Ishikawa (cell line): ENCODE results near the gene VEGFD.

Experiments used
- CEBPB ChIP-seq: IDR thresholded peaks from 2 replicates; pipeline ENCODE4 v1.6.1; 2012
- CREB1 ChIP-seq: IDR thresholded peaks from 2 replicates; pipeline ENCODE4 v1.6.1; 2012; ENCODE audit warnings: low read depth
- EGR1 ChIP-seq: IDR thresholded peaks from 2 replicates; pipeline ENCODE4 v1.6.1; 2012
- EP300 ChIP-seq: IDR thresholded peaks from 2 replicates; pipeline ENCODE4 v1.6.1; 2012; ENCODE audit warnings: borderline replicate concordance
- FOXM1 ChIP-seq: IDR thresholded peaks from 2 replicates; pipeline ENCODE4 v1.6.1; 2012; ENCODE audit warnings: low read depth, borderline replicate concordance
- MAX ChIP-seq: IDR thresholded peaks from 2 replicates; pipeline ENCODE4 v1.6.1; 2012
- NFIC ChIP-seq: IDR thresholded peaks from 2 replicates; pipeline ENCODE4 v1.6.1; 2012
- RAD21 ChIP-seq: IDR thresholded peaks from 2 replicates; pipeline ENCODE4 v1.6.1; 2012; ENCODE audit warnings: low read depth
- REST ChIP-seq: IDR thresholded peaks from 2 replicates; pipeline ENCODE4 v1.6.1; 2012; ENCODE audit warnings: low read depth, mild to moderate bottlenecking
- TAF1 ChIP-seq: IDR thresholded peaks from 2 replicates; pipeline ENCODE4 v1.6.1; 2012; ENCODE audit warnings: low read depth, mild to moderate bottlenecking
- TCF12 ChIP-seq: IDR thresholded peaks from 2 replicates; pipeline ENCODE4 v1.6.1; 2012; ENCODE audit warnings: low read depth
- TEAD4 ChIP-seq: IDR thresholded peaks from 2 replicates; pipeline ENCODE4 v1.6.1; 2012
- USF1 ChIP-seq: IDR thresholded peaks from 2 replicates; pipeline ENCODE4 v1.6.1; 2012
- YY1 ChIP-seq: IDR thresholded peaks from 2 replicates; pipeline ENCODE4 v1.6.1; 2012; ENCODE audit warnings: low read depth
- ZBTB7A ChIP-seq: IDR thresholded peaks from 2 replicates; pipeline ENCODE4 v1.6.1; 2012; ENCODE audit warnings: low read depth

Gene VEGFD

GRCh38 chrX:15384304-15384703, at the start of gene VEGFD:
Gene VEGFD, minus strand, starts transcription at chrX:15384413. Its CDS starts 467 bp downstream, at chrX:15383946.
- TF ChIP-seq USF1: no peak
- TF ChIP-seq TEAD4: no peak
- TF ChIP-seq NFIC: no peak
- TF ChIP-seq FOXM1: no peak
- TF ChIP-seq CEBPB: no peak
- no peak for TF ChIP-seq ZBTB7A
- TF ChIP-seq REST: no peak
- TF ChIP-seq TCF12: no peak
- TF ChIP-seq EGR1: no peak
- no peak for TF ChIP-seq TAF1
- no peak for TF ChIP-seq RAD21
- no peak for TF ChIP-seq EP300

- TF ChIP-seq NFIC (no peak), YY1 (no peak), REST (no peak), TEAD4 (no peak), ZBTB7A (no peak), CREB1 (no peak), EGR1 (no peak), EP300 (no peak), CEBPB (no peak), TAF1 (no peak), MAX (no peak), USF1 (no peak), TCF12 (no peak), RAD21 (no peak), FOXM1 (no peak)
Measured at GRCh38 chrX:15430584-15430983, 46.4 kb upstream of the VEGFD start.

- TF ChIP-seq TEAD4 (no peak), YY1 (no peak), ZBTB7A (no peak), MAX (no peak), EGR1 (no peak)
Measured at GRCh38 chrX:15430076-15430475, 45.9 kb upstream of the VEGFD start.

- TF ChIP-seq EP300 (no peak), YY1 (no peak), TEAD4 (no peak), TAF1 (no peak), REST (no peak), NFIC (no peak)
Measured at GRCh38 chrX:15425024-15425423, 40.8 kb upstream of the VEGFD start.

GRCh38 chrX:15418707-15419181, 34.5 kb upstream of the VEGFD start:
- TF ChIP-seq REST (no peak), USF1 (no peak), NFIC (no peak), CREB1 (no peak)
